Peyer's patch (tissue), 4 donors: ENCODE measurements around the gene MUC20. TPM values are rescaled to one million over a fixed set of nuclear protein-coding genes. Genes with fewer than 3 reads are reported as not detected.

Source experiments
- DNase-seq, 3 donors: peaks; one replicate each; pipeline ENCODE4 v3.0.0-alpha.2; 2017 to 2019
- H3K27ac ChIP-seq, 4 donors: fragments of 200-600 bp; sonication (generic); one replicate each; pipeline ENCODE4 v1.5.1; 2016 to 2019
- H3K27me3 ChIP-seq, 2 donors: fragments of 200-600 bp; sonication (generic); one replicate each; pipeline ENCODE4 v1.5.1; 2019
- H3K36me3 ChIP-seq, 3 donors: fragments of 200-600 bp; sonication (generic); one replicate each; pipeline ENCODE4 v1.5.1; 2016 to 2019
- H3K4me1 ChIP-seq, 4 donors: fragments of 200-600 bp; sonication (generic); one replicate each; pipeline ENCODE4 v1.5.1; 2016 to 2019
- H3K4me3 ChIP-seq, 4 donors: fragments of 200-600 bp; sonication (generic); 1 replicate in 3 of 4; 2 replicates in 1 of 4; pipeline ENCODE4 v1.5.1; 2016 to 2019; ENCODE audit warnings: mild to moderate bottlenecking in 1 of 4
- H3K9me3 ChIP-seq, 4 donors: fragments of 200-600 bp; sonication (generic); one replicate each; pipeline ENCODE4 v1.5.1; 2016 to 2019; ENCODE audit warnings: mild to moderate bottlenecking in 1 of 4
- CTCF ChIP-seq, 6 experiments: fragments of 450-650 bp in 4 of 6; fragments of 200-600 bp in 2 of 6; sonication (generic) in 1 of 6; IDR thresholded peaks; one replicate each; pipeline ENCODE4 v1.5.1; 2017 to 2019; ENCODE audit warnings: antibody characterized with exemption in 6 of 6, mild to moderate bottlenecking in 3 of 6, moderate library complexity in 1 of 6
- POLR2A ChIP-seq, 2 donors: fragments of 450-650 bp; IDR thresholded peaks; one replicate each; pipeline ENCODE4 v1.5.1; 2017; ENCODE audit warnings: antibody characterized with exemption in 2 of 2, mild to moderate bottlenecking in 2 of 2, moderate library complexity in 2 of 2
- total RNA-seq, 4 donors: library from RNA; depleted of rRNA; stranded (reverse); fragments of >200 nt; gene quantifications; one replicate each; pipeline ENCODE4 v1.1.0, GENCODE V29; 2016

Gene MUC20
- total RNA-seq, 4 donors from 2014 or later: 57.8 to 120 (median 87.7) TPM

DNA sequence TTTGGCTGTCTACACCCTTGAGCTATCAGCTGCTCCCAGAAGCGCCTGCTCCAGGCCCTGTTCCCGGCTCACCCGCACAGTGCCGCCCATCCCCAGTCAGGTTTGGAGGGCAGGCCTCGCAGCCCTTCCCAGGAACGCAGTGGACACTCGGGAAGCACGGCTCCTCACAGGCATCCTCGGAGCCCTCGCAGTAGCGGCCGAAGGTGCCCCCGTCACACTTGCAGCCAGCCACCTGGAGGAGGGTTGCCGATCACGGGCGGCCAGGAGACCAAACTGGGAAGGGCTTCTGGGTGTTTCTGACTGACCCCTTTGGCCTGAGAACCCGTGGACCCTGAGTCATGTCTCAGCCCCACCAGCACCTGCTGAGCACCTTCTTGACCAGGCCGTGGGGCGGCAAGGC is 33.4 kb downstream of the MUC20 start:
- no peaks in the 10 kb centered on the region for H3K9me3 ChIP-seq
- peak in 1 of 3 donors; percentile 21 for DNase-seq
- TF ChIP-seq POLR2A (IDR thresholded peaks at IDR 0.05): no peak
- TF ChIP-seq CTCF (IDR thresholded peaks at IDR 0.05): no peak
- H3K27ac ChIP-seq: no peak overlapping the region
- H3K27me3 ChIP-seq: no peaks in the 10 kb centered on the region
- no peak overlapping the region for H3K4me3 ChIP-seq
- peaks cover 0 to 6% (median 0%) of the 10 kb centered on the region in 4 donors for H3K4me1 ChIP-seq
- no peaks in the 10 kb centered on the region for H3K36me3 ChIP-seq

DNA sequence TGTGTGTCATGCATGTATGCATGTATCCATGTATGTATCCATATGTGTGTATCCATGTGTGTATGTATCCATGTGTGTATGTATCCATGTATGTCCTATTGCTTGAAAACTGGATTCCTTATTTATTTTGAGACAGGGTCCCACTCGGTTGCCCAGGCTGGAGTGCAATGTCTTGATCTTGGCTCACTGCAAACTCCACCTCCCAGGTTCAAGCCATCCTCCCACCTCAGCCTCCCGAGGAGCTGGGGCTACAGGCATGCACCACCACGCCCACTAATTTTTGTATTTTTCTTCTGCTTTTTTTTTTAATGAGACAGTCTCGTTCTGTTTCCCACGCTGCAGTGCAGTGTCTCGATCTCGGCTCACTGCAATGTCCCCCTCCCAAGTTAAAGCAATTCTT is 34.1 kb downstream of the MUC20 start:
- TF ChIP-seq POLR2A (IDR thresholded peaks at IDR 0.05) (no peak), CTCF (IDR thresholded peaks at IDR 0.05) (no peak)
- H3K27me3 ChIP-seq: no peaks in the 10 kb centered on the region
- no peaks in the 10 kb centered on the region for H3K36me3 ChIP-seq
- no peak for DNase-seq
- H3K4me1 ChIP-seq: peaks cover 0 to 6% (median 0%) of the 10 kb centered on the region in 4 donors
- H3K27ac ChIP-seq: no peak overlapping the region
- no peak overlapping the region for H3K4me3 ChIP-seq
- no peaks in the 10 kb centered on the region for H3K9me3 ChIP-seq

GRCh38 chr3:195755391-195755790 is 34.6 kb downstream of the MUC20 start:
- H3K4me1 ChIP-seq: peaks cover 0 to 6% (median 0%) of the 10 kb centered on the region in 4 donors
- H3K9me3 ChIP-seq: no peaks in the 10 kb centered on the region
- DNase-seq: peak in 1 of 3 donors; percentile 12
- H3K27me3 ChIP-seq: no peaks in the 10 kb centered on the region
- no peaks in the 10 kb centered on the region for H3K36me3 ChIP-seq
- H3K27ac ChIP-seq: no peak overlapping the region
- no peak for TF ChIP-seq POLR2A (IDR thresholded peaks at IDR 0.05)
- no peak for TF ChIP-seq CTCF (IDR thresholded peaks at IDR 0.05)
- H3K4me3 ChIP-seq: no peak overlapping the region

- Histone ChIP-seq H3K27ac (no peak overlapping the region), H3K9me3 (no peaks in the 10 kb centered on the region), H3K27me3 (no peaks in the 10 kb centered on the region), H3K4me1 (peaks cover 0 to 6% (median 0%) of the 10 kb centered on the region in 4 donors), H3K4me3 (no peak overlapping the region), H3K36me3 (no peaks in the 10 kb centered on the region)
- peak in 1 of 3 donors; percentile 36 for DNase-seq
- TF ChIP-seq CTCF (IDR thresholded peaks at IDR 0.05): no peak
Measured at GRCh38 chr3:195755791-195756676, 35.3 kb downstream of the MUC20 start.

DNA sequence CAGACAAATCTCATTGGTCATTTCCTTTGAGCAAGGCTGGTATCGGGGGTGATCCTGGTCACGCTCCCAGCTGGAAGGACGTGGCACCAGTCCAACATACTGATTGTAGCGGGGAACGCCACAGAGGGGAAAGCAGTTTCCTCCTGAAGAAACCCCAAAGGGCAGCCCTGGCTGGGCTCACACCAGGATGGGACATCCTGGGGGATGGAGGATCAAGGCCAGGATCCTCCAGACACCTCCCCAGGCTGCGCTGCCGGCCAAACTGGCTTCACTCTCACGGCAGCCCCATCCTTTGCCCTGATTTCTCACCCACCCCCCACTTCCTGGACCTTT is 36.6 kb downstream of the MUC20 start:
- peak in 1 of 3 donors; percentile 7 for DNase-seq

More for the DNA sequence above, 36.6 kb downstream of the MUC20 start:
- Histone ChIP-seq H3K4me3 (no peak overlapping the region), H3K9me3 (no peaks in the 10 kb centered on the region), H3K36me3 (no peaks in the 10 kb centered on the region), H3K27me3 (no peaks in the 10 kb centered on the region), H3K4me1 (peaks cover 0 to 6% (median 0%) of the 10 kb centered on the region in 4 donors), H3K27ac (no peak overlapping the region)
- no peak for TF ChIP-seq CTCF (IDR thresholded peaks at IDR 0.05)
- no peak for TF ChIP-seq POLR2A (IDR thresholded peaks at IDR 0.05)
